Breast epithelium (tissue), 3 donors: Measurements from ENCODE around the gene APAF1.

Source experiments
- POLR2A ChIP-seq: fragments of 450-650 bp; IDR thresholded peaks from one replicate; pipeline ENCODE4 v1.6.1; 2016; ENCODE audit warnings: antibody characterized with exemption, mild to moderate bottlenecking, moderate library complexity
- POLR2AphosphoS5 ChIP-seq, 3 donors: sonication (generic); formaldehyde crosslinking; IDR thresholded peaks; one replicate each; pipeline ENCODE4 v1.6.1; 2017; ENCODE audit warnings: antibody characterized with exemption in 3 of 3
- TF ChIP-seq, protein P1 (sequence below), 3 donors: fragments of 450-650 bp; IDR thresholded peaks; one replicate each; pipeline ENCODE4 v1.5.1; 2016 to 2017; ENCODE audit warnings: antibody characterized with exemption in 3 of 3, mild to moderate bottlenecking in 3 of 3, moderate library complexity in 3 of 3

GRCh38 chr12:98646294-98647090 lies 1.4 kb downstream of the APAF1 start:
- TF ChIP-seq, protein P1, sequence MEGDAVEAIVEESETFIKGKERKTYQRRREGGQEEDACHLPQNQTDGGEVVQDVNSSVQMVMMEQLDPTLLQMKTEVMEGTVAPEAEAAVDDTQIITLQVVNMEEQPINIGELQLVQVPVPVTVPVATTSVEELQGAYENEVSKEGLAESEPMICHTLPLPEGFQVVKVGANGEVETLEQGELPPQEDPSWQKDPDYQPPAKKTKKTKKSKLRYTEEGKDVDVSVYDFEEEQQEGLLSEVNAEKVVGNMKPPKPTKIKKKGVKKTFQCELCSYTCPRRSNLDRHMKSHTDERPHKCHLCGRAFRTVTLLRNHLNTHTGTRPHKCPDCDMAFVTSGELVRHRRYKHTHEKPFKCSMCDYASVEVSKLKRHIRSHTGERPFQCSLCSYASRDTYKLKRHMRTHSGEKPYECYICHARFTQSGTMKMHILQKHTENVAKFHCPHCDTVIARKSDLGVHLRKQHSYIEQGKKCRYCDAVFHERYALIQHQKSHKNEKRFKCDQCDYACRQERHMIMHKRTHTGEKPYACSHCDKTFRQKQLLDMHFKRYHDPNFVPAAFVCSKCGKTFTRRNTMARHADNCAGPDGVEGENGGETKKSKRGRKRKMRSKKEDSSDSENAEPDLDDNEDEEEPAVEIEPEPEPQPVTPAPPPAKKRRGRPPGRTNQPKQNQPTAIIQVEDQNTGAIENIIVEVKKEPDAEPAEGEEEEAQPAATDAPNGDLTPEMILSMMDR (IDR thresholded peaks at IDR 0.05): no peak
- no peak for TF ChIP-seq POLR2A
- TF ChIP-seq POLR2AphosphoS5 (IDR thresholded peaks at IDR 0.05): no peak
